ENCODE results near the gene MTX2. TPM values are rescaled to one million over a fixed set of nuclear protein-coding genes. Genes with fewer than 3 reads are reported as not detected.
A peak's percentile ranks its signal among the peaks of the same experiment; 100 is the strongest.

Gene MTX2
- total and polyA plus RNA-seq, 2 experiments from 2014 or later: 38.6 to 54.8 TPM

DNA sequence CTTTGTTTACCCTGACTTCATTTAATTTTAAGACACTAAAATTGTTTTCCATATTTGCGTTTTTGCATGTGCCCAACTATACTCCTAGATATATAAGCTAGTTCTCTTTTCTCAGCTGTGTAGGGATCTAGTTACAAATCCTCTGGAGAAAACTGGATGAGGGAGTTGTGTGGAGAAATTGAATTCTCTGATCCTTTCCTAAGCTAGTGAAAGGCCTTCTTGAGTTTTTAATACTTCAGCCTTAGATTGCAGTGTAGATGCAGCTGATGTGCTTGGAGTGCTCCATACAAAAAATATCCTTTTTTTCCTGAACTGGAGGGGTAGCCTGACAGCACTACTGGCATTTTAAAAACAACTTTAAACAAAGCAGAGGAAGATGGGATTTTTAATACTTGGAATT, 8.6 kb upstream of the MTX2 start:
- H3K4me3 ChIP-seq: no peak overlapping the region
- 87% methylated on average over 1 of the region's 1 CpG for WGBS (ENCODE audit: low lambda C conversion rate, missing lambda C conversion rate)
- no peaks in the 10 kb centered on the region for H3K9me2 ChIP-seq (replicated peaks; ENCODE audit: insufficient read depth)
- no peaks in the 10 kb centered on the region for H3K36me3 ChIP-seq (replicated peaks; ENCODE audit: insufficient read depth, low read depth)
- H3K4me2 ChIP-seq: no peak overlapping the region
- H4K20me1 ChIP-seq (ENCODE audit: insufficient read depth, poor library complexity, severe bottlenecking): no peaks in the 10 kb centered on the region
- peaks cover 4% of the 10 kb centered on the region for H3K27me3 ChIP-seq
- H3K9me3 ChIP-seq (ENCODE audit: low read depth): no peaks in the 10 kb centered on the region
- TF ChIP-seq EZH2phosphoT487 (IDR thresholded peaks at IDR 0.05; ENCODE audit: low read depth, severe bottlenecking, unreplicated experiment) (no peak), EZH2 (IDR thresholded peaks at IDR 0.05; ENCODE audit: borderline replicate concordance) (no peak)
- TF ChIP-seq, protein P1, sequence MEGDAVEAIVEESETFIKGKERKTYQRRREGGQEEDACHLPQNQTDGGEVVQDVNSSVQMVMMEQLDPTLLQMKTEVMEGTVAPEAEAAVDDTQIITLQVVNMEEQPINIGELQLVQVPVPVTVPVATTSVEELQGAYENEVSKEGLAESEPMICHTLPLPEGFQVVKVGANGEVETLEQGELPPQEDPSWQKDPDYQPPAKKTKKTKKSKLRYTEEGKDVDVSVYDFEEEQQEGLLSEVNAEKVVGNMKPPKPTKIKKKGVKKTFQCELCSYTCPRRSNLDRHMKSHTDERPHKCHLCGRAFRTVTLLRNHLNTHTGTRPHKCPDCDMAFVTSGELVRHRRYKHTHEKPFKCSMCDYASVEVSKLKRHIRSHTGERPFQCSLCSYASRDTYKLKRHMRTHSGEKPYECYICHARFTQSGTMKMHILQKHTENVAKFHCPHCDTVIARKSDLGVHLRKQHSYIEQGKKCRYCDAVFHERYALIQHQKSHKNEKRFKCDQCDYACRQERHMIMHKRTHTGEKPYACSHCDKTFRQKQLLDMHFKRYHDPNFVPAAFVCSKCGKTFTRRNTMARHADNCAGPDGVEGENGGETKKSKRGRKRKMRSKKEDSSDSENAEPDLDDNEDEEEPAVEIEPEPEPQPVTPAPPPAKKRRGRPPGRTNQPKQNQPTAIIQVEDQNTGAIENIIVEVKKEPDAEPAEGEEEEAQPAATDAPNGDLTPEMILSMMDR (IDR thresholded peaks at IDR 0.05; ENCODE audit: poor library complexity): no peak
- no peak overlapping the region for H3K27ac ChIP-seq
- H3K4me1 ChIP-seq (ENCODE audit: insufficient read depth): no peaks in the 10 kb centered on the region
- no peak overlapping the region for H2AFZ ChIP-seq
- H3K79me2 ChIP-seq: no peaks in the 10 kb centered on the region
- DNase-seq (ENCODE audit: low spot score): no peak

DNA sequence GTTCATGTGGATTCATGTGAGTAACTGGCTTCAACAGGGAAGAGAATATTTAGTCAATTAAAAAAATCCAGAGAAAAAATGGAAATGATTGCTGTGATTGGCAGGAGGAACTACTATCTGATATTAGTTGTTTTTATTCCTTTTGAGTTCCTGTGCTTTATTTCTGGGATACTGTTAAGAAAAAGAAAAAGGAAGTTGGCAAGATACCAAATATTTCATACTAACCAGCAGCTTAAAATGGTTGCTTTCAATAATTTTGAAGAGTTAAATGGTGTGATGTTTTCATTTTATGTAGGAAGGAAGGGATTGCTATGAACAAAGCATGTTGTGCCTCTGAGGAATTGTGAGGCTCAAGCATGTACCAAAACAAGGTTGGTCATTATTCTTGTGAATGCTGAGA, 8.1 kb upstream of the MTX2 start:
- no peaks in the 10 kb centered on the region for H3K79me2 ChIP-seq
- DNase-seq (ENCODE audit: low spot score): no peak
- TF ChIP-seq EZH2 (IDR thresholded peaks at IDR 0.05; ENCODE audit: borderline replicate concordance) (no peak), EZH2phosphoT487 (IDR thresholded peaks at IDR 0.05; ENCODE audit: low read depth, severe bottlenecking, unreplicated experiment) (no peak)
- TF ChIP-seq, protein P1 (IDR thresholded peaks at IDR 0.05; ENCODE audit: poor library complexity): no peak
- no peaks in the 10 kb centered on the region for H3K9me2 ChIP-seq (replicated peaks; ENCODE audit: insufficient read depth)
- no peaks in the 10 kb centered on the region for H3K9me3 ChIP-seq (ENCODE audit: low read depth)
- H4K20me1 ChIP-seq (ENCODE audit: insufficient read depth, poor library complexity, severe bottlenecking): no peaks in the 10 kb centered on the region
- no peaks in the 10 kb centered on the region for H3K36me3 ChIP-seq (replicated peaks; ENCODE audit: insufficient read depth, low read depth)
- no peak overlapping the region for H2AFZ ChIP-seq
- H3K4me3 ChIP-seq: no peak overlapping the region
- H3K4me2 ChIP-seq: no peak overlapping the region
- peaks cover 4% of the 10 kb centered on the region for H3K27me3 ChIP-seq
- H3K4me1 ChIP-seq (ENCODE audit: insufficient read depth): no peaks in the 10 kb centered on the region
- H3K27ac ChIP-seq: no peak overlapping the region

DNA sequence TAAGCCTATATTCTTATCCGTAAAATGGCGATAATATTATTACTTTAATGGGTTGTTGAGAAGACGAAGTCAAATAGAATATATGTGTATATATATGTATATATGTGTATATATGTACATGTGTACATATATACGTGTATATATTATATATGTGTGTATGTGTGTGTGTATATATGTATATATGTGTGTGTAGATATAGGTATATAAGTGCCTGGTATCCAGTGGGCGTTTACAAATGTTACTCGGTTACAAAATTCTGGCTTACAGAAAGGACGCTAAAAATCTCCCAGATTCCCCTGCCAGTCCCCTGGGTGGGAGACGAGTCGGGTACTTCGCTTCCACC, 295 bp upstream of the MTX2 start:
- Histone ChIP-seq H3K27ac (peak overlapping the region; percentile 96), H3K4me1 (ENCODE audit: insufficient read depth) (peaks cover 8% of the 10 kb centered on the region), H3K9me2 (replicated peaks; ENCODE audit: insufficient read depth) (no peaks in the 10 kb centered on the region), H3K4me2 (peak overlapping the region; percentile 83), H3K9me3 (ENCODE audit: low read depth) (no peaks in the 10 kb centered on the region), H3K36me3 (replicated peaks; ENCODE audit: insufficient read depth, low read depth) (no peaks in the 10 kb centered on the region), H3K79me2 (peaks cover 42% of the 10 kb centered on the region), H3K4me3 (peak overlapping the region; percentile 90), H2AFZ (peak overlapping the region; percentile 73), H4K20me1 (ENCODE audit: insufficient read depth, poor library complexity, severe bottlenecking) (peaks cover 12% of the 10 kb centered on the region), H3K27me3 (no peaks in the 10 kb centered on the region)
- DNase-seq (ENCODE audit: low spot score): no peak
- 24% methylated on average over 10 of the region's 10 CpGs for WGBS (ENCODE audit: low lambda C conversion rate, missing lambda C conversion rate)
- TF ChIP-seq, protein P1 (IDR thresholded peaks at IDR 0.05; ENCODE audit: poor library complexity): no peak
- TF ChIP-seq EZH2phosphoT487 (IDR thresholded peaks at IDR 0.05; ENCODE audit: low read depth, severe bottlenecking, unreplicated experiment) (no peak), EZH2 (IDR thresholded peaks at IDR 0.05; ENCODE audit: borderline replicate concordance) (no peak)

Data from hepatocyte (in vitro differentiated cells).